HG02759 (cell line): ENCODE results near the gene ADGRE1.

Source experiments
- ATAC-seq: cut with Tn5 transposase; IDR thresholded peaks from one replicate; pipeline ENCODE4 v1.9.1; 2021; ENCODE audit warnings: mild to moderate bottlenecking, moderate library complexity; ENCODE audit not compliant: unreplicated experiment

ADGRE1 gene

DNA sequence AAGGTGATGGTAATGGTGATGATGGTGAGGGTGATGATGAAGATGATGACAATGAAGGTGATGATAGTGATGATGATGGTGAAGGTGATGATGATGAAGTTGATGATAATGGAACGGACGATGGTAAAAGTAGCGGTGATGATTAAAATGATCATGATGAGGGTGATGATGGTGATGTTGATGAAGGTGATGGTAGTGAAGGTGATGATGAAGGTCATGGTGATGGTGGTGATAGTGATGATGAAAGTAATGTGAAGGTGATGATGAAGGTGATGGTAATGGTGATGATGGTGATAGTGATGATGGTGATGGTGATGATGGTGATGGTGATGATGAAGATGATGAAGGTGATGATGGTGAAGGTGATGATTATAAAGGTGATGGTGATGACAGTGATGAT is 67.7 kb downstream of the ADGRE1 start:
- ATAC-seq: no peak

- ATAC-seq: no peak
These were observed 69.2 kb downstream of the ADGRE1 start for GRCh38 chr19:6956573-6956972.

DNA sequence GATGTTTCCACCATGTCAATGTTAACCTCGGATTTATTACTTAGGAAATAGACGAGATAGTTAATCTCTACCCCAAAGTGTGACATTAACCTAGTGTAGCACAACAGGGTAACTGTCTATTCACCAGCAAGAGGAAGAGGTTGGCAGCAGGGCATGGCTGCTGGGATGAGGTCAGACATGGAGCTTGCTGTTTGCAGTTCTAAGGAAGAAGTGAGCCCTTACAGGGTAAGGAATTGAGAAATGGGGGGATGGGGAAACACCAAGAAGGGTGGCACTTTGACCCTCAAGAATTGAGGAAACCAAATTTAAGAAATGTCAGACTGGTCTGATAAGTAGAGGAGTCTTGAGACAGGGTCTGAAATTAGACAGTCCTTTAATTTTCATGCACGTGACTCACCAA is 71.4 kb downstream of the ADGRE1 start:
- ATAC-seq: no peak

DNA sequence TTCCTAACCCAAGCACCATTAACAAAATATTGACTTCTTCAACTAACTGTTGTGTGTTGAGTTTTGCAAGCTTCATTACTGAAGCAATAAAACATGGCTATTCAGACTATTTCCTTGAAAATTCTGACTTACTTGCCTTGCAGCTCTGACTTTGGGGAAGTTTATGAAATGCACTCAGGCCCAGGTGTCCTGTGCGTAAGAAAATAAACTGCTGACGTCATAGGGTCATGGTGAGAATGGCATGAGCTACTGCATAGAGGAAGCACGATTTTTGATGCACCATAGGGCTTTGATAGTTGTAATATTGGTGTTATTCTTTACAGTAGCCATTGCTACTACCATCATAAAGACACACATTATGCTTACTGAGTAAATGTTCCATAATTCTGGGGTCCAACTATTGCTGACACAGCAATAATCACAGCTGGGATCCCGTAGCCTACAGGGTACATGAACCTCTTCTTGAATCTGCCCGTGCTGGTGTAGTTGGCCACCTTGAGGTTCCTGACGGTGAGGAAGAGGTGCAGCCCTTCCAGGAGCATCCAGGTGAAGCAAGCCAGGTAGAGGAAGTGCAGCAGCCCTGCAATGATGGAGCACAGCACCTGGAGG is 76.0 kb downstream of the ADGRE1 start:
- no peak for ATAC-seq

- ATAC-seq: no peak
These were observed 76.6 kb downstream of the ADGRE1 start for GRCh38 chr19:6963937-6964336.

DNA sequence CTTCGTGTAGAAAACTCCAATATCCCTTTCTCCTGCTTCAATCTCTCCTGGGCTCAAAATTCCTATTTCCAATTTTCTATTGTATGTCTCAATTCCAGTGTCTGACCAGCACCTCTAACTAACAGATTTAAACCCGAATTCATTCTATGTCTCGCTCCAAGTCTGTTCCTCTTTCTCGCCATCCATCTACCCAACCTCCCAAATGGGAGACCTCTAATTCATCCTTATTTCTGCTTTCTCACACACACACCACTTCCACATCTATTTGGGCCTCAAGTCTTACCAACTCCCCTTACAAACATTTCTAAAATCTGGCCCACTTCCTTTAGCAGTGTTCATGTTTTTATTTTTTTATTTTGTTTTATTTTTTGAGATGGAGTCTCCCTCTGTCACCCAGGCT is 80.6 kb downstream of the ADGRE1 start:
- ATAC-seq: no peak

- ATAC-seq: no peak
These were observed 82.1 kb downstream of the ADGRE1 start for GRCh38 chr19:6969490-6969889.

- ATAC-seq: no peak
These were observed 82.6 kb downstream of the ADGRE1 start for GRCh38 chr19:6970021-6970420.

DNA sequence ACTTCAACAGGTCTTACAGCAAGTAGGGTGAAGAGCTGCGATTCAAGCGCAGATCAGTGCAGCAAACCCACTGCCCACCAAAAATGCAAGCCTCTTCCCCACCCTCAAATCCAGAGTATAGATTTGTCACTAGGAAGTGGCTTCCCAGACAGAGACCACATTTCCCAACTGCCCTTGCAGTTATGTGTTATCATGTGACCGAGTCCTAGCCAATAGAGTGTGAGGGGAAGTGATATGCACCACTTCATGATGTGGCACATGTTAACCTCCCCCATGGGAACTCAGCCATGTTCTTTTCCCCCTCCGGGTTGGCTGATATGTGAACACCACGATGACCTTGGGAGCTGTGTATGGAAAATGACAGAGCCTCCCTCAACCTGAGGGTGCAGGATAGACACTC is 83.1 kb downstream of the ADGRE1 start:
- no peak for ATAC-seq

GRCh38 chr19:6971366-6971765 is 84.0 kb downstream of the ADGRE1 start:
- ATAC-seq: no peak

DNA sequence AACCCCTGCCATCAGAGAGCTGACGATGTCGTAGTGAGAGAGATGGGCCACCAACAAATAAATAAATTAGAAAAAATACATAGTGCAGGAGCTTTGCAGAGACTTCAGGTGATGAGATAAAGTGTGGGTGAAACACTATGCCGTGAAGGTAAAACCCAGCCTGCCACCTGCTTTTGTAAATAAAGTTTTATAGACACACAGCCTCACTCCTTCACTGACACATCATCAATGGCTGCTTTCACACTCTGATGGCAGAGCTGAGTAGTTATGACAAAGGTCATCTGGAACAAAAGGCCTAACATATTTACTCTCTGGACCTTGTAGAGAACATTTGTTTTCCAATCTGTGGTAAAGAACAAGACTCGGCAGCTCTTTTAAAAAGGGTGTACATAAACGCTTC is 88.8 kb downstream of the ADGRE1 start:
- ATAC-seq: no peak

DNA sequence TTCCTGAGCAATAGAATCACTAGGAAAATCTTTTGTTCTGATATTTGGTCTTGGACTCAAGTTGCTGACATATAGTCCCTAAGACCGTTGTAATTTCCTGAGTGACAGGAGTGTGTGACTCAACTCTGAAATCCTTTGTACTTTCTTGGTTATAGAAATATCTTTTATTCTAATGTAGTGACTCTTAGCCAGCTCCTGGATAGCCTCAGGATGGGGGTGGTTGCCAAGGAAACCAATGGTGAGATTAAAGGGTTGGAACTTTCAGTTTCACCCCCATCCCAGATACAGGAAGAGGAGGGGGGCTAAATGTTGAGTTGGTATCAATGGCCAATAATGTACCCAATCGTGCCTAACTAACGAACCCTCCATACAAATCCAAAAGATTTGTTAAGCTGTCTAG is 92.0 kb downstream of the ADGRE1 start:
- no peak for ATAC-seq

GRCh38 chr19:6983448-6983847 is 96.1 kb downstream of the ADGRE1 start:
- ATAC-seq: no peak

DNA sequence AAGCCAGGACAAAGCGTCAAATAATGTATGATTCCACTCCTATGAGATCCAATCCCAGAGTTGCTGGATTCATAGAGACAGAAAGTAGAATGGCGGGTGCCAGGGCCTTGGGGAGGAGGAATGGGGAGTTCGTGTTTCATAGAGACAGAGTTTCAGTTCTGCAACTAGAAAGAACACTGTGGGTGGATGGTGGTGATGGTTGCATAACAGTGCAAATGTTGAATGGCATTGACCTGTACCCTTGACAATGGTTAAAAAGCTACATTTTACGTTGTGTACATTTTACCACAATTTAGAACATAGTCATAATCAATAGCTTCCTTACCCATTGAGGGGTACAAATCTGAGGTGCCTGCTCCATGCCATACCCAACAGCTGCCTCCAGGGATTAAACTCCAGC is 100.5 kb downstream of the ADGRE1 start:
- ATAC-seq: no peak

DNA sequence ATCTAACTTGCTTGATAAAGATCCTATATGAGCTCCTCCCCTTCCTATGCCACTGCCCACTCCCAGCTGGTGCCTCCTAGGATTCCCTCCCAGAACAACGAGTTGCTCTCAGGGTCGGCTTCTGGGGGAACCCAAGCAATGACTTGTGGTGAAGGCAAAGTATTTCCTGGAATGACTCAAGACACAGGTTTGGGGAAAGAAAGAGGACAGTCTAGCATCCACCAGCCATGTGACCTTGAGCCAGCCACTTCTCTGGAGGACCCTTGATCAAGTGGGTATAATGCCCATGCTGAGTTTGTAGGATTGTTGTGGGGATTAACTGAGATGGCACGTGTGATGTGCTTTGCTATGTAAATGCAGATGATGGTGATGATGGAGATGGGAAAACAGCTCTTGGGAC is 100.9 kb downstream of the ADGRE1 start:
- no peak for ATAC-seq
